ENCODE measurements around the gene CPEB3. TPM values are rescaled to one million over a fixed set of nuclear protein-coding genes. Genes with fewer than 3 reads are reported as not detected.

Gene CPEB3
- total and polyA plus RNA-seq, 10 donors = 1.0 to 10.1 (median 7.3) TPM

DNA sequence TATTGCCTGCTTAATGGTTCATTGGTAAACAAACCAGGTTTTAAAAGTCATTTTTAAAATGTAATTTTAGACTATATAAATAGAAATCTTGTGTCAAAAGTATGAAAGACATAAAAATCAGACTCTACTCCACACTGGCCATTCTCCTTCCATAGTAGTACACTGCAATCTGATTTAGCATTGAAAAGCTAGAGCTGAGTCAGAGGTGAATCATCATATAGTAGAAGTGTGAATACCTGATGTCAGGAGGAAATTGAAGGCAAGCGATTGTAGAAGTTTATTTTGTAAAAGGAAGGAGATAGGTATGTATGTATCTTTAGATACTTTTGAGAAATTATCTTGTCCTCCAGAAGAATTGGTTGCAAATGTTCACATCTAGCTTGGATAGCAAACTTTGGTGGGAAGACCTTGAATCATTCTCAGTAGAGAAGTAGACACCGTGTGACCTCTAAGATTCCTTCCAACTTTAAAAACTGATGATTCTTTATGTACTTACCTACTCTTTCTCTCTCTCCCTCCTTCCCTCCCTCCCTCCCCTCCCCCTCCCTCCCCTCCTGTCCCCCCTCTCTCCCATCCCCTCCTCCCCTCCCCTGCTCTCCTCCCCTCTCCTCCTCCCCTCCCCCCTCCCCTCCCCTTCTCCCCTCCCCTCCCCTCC lies 279.2 kb downstream of the CPEB3 start:
- Histone ChIP-seq H3K27ac (no peak overlapping the region), H3K4me3 (no peak overlapping the region), H3K4me1 (peaks cover 0 to 5% (median 0%) of the 10 kb centered on the region in 6 donors), H3K27me3 (replicated peaks in 1 of 7) (no peaks in the 10 kb centered on the region), H3K36me3 (peaks cover 0 to 97% (median 56%) of the 10 kb centered on the region in 6 donors), H3K9me3 (no peaks in the 10 kb centered on the region)
- WGBS, 5 donors = 86 to 95% (median 92%) methylated on average over 2 of the region's 2 CpGs
- no peak for DNase-seq
- intact Hi-C loops (cut with DNase I; ENCODE audit: low total_unique reads) = no loop called here
- TF ChIP-seq CTCF (IDR thresholded peaks at IDR 0.05 in 8 of 11, conservative IDR thresholded peaks at IDR 0.05 in 3 of 11) = no peak
- TF ChIP-seq POLR2A (IDR thresholded peaks at IDR 0.05) = no peak
- TF ChIP-seq POLR2AphosphoS5 (IDR thresholded peaks at IDR 0.05) = no peak

- Histone ChIP-seq H3K27me3 (replicated peaks in 1 of 7) (no peaks in the 10 kb centered on the region), H3K36me3 (peaks cover 0 to 94% (median 47%) of the 10 kb centered on the region in 6 donors), H3K4me1 (peaks cover 0 to 5% (median 0%) of the 10 kb centered on the region in 6 donors), H3K27ac (no peak overlapping the region), H3K9me3 (no peaks in the 10 kb centered on the region), H3K4me3 (no peak overlapping the region)
- no peak for DNase-seq
- intact Hi-C loops (cut with DNase I; ENCODE audit: low total_unique reads) = no loop called here
- TF ChIP-seq POLR2A (IDR thresholded peaks at IDR 0.05) (no peak), CTCF (IDR thresholded peaks at IDR 0.05 in 8 of 11, conservative IDR thresholded peaks at IDR 0.05 in 3 of 11) (no peak), POLR2AphosphoS5 (IDR thresholded peaks at IDR 0.05) (no peak)
These were observed 280.7 kb downstream of the CPEB3 start for GRCh38 chr10:92010047-92010735.

DNA sequence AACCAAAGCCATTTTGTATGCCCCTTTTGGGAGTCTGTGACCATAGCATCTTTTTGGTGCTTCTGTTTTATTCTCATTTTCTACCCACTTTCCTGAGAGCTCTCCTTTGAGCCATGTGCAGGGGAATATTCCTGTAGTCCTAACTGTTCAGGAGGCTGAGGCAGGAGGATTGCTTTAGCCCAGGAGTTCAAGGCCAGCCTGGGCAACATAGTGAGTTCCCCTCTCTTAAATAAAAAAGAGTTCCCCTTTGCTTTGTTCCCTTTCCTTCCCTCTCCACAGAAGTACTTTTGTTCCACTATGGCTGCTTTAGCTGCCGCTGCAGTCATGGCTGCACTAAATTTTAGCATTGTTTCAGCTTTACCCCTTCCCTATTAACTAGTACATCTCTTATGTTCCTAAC lies 281.4 kb downstream of the CPEB3 start:
- WGBS, 5 donors = 89 to 100% (median 93%) methylated on average over 1 of the region's 1 CpG
- intact Hi-C loops (cut with DNase I; ENCODE audit: low total_unique reads) = no loop called here
- H3K9me3 ChIP-seq = no peaks in the 10 kb centered on the region
- no peak overlapping the region for H3K4me3 ChIP-seq
- H3K4me1 ChIP-seq = peaks cover 0 to 5% (median 0%) of the 10 kb centered on the region in 6 donors
- TF ChIP-seq CTCF (IDR thresholded peaks at IDR 0.05 in 8 of 11, conservative IDR thresholded peaks at IDR 0.05 in 3 of 11) = no peak
- no peak for TF ChIP-seq POLR2AphosphoS5 (IDR thresholded peaks at IDR 0.05)
- no peak for TF ChIP-seq POLR2A (IDR thresholded peaks at IDR 0.05)
- peaks cover 0 to 94% (median 46%) of the 10 kb centered on the region in 6 donors for H3K36me3 ChIP-seq
- no peak overlapping the region for H3K27ac ChIP-seq
- no peak for DNase-seq
- no peaks in the 10 kb centered on the region for H3K27me3 ChIP-seq (replicated peaks in 1 of 7)

DNA sequence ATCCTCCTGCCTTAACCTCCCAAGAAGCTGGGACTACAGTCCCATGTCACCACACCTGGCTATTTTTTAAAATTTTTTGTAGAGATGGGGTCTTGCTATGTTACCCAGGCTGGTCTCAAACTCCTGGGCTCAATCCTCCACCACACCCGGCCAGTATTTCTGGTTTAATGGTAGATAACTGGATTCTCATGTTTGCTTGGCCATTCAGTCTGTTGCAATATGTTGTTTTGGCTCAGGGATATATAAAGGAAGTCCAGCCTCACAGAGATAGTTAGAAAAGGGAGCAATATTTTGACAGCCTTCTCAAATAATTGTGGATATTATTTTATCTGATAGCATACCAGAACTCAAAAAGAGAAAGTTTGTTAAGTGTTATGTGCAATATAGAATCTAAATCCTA lies 284.9 kb downstream of the CPEB3 start:
- peaks cover 0 to 5% (median 0%) of the 10 kb centered on the region in 6 donors for H3K4me1 ChIP-seq
- intact Hi-C loops (cut with DNase I; ENCODE audit: low total_unique reads) = no loop called here
- H3K36me3 ChIP-seq = peaks cover 0 to 95% (median 30%) of the 10 kb centered on the region in 6 donors
- peaks cover 0 to 5% (median 0%) of the 10 kb centered on the region in 8 donors for H3K9me3 ChIP-seq
- no peak for DNase-seq
- no peak for TF ChIP-seq POLR2AphosphoS5 (IDR thresholded peaks at IDR 0.05)
- no peak for TF ChIP-seq POLR2A (IDR thresholded peaks at IDR 0.05)
- TF ChIP-seq CTCF (IDR thresholded peaks at IDR 0.05 in 8 of 11, conservative IDR thresholded peaks at IDR 0.05 in 3 of 11) = no peak
- 89 to 100% (median 98%) methylated on average over 1 of the region's 1 CpG for WGBS, 5 donors
- no peaks in the 10 kb centered on the region for H3K27me3 ChIP-seq (replicated peaks in 1 of 7)
- no peak overlapping the region for H3K4me3 ChIP-seq
- no peak overlapping the region for H3K27ac ChIP-seq
